H4 (cell line): ENCODE data around the gene RGS11. TPM values are rescaled to one million over a fixed set of nuclear protein-coding genes. Genes with fewer than 3 reads are reported as not detected.

Source experiments
- DNase-seq: peaks from one replicate; pipeline ENCODE4 v3.0.0-alpha.2; 2015; ENCODE audit warnings: low spot score
- total RNA-seq: library from RNA; depleted of rRNA; stranded (reverse); fragments of >200 nt; shearing (Covaris generic); gene quantifications from 2 replicates; pipeline ENCODE4 v1.2.3, GENCODE V29; 2014

RGS11 gene
- total RNA-seq, 1 experiment from 2014 or later, result not detected

GRCh38 chr16:296806-297510 lies 21.2 kb upstream of the RGS11 start:
- no peak for DNase-seq

GRCh38 chr16:296276-296675 lies 20.5 kb upstream of the RGS11 start:
- no peak for DNase-seq

GRCh38 chr16:293043-293775 lies 17.5 kb upstream of the RGS11 start:
- DNase-seq, result no peak

- DNase-seq, result no peak
These were observed 15.8 kb upstream of the RGS11 start for GRCh38 chr16:291539-291938.

GRCh38 chr16:290681-291405 lies 15.1 kb upstream of the RGS11 start:
- no peak for DNase-seq

- DNase-seq, result no peak
These were observed 14.4 kb upstream of the RGS11 start for GRCh38 chr16:290015-290680.

GRCh38 chr16:289395-289997 lies 13.8 kb upstream of the RGS11 start:
- no peak for DNase-seq

GRCh38 chr16:287981-288920 lies 12.5 kb upstream of the RGS11 start:
- DNase-seq, result no peak

- no peak for DNase-seq
These were observed 11.6 kb upstream of the RGS11 start for GRCh38 chr16:287298-287811.

- no peak for DNase-seq
These were observed 10.9 kb upstream of the RGS11 start for GRCh38 chr16:286491-287297.

GRCh38 chr16:285146-286055 lies 9.7 kb upstream of the RGS11 start:
- no peak for DNase-seq

- DNase-seq, result no peak
These were observed 8.7 kb upstream of the RGS11 start for GRCh38 chr16:284204-285120.

- no peak for DNase-seq
These were observed 7.5 kb upstream of the RGS11 start, which contains the start of gene PDIA2 for GRCh38 chr16:283033-283805. Gene PDIA2 (plus strand): TSS chr16:283164. CDS start chr16:283170, 6 bp downstream.

GRCh38 chr16:282491-282890 lies 6.7 kb upstream of the RGS11 start:
- no peak for DNase-seq

- no peak for DNase-seq
These were observed 6.0 kb upstream of the RGS11 start for GRCh38 chr16:281660-282255.
